OCI-LY3 (cell line): ENCODE data around the gene EPB41L4A.
"Not testable (repeated sequence)": the region's sequence is repeated elsewhere in the genome, so short reads cannot be mapped to it uniquely, and the experiment has no call there.

Source experiments
- H2AFZ ChIP-seq: fragments of 200-600, 300-600 bp; shearing (Covaris generic); 2 replicates; pipeline ENCODE4 v1.6.0; 2014; ENCODE audit warnings: antibody characterized with exemption, low read depth, low read length
- H3K27ac ChIP-seq: fragments of 200-600, 300-600 bp; sonication (generic); 2 replicates; pipeline ENCODE4 v1.5.1; 2014; ENCODE audit warnings: mild to moderate bottlenecking, low read length, moderate library complexity, mixed read lengths
- H3K27me3 ChIP-seq: fragments of 200-600, 300-600 bp; sonication (generic); 2 replicates; pipeline ENCODE4 v1.6.1; 2014; ENCODE audit warnings: low read depth, low read length, mixed read lengths
- H3K36me3 ChIP-seq: fragments of 200-600, 300-600 bp; sonication (generic); replicated peaks from 2 replicates; pipeline ENCODE3; 2014; ENCODE audit warnings: low read depth, low read length, mixed read lengths
- H3K4me1 ChIP-seq: fragments of 300-600, 200-600 bp; sonication (generic); 2 replicates; pipeline ENCODE4 v1.6.1; 2014; ENCODE audit warnings: low read length, mixed read lengths
- H3K4me2 ChIP-seq: fragments of 200-600, 300-600 bp; sonication (generic); 2 replicates; pipeline ENCODE4 v1.6.1; 2014; ENCODE audit warnings: low read length, mixed read lengths
- H3K4me3 ChIP-seq: fragments of 300-600, 200-600 bp; sonication (generic); 2 replicates; pipeline ENCODE4 v1.5.1; 2014; ENCODE audit warnings: antibody characterized with exemption, mild to moderate bottlenecking, low read length, moderate library complexity
- H3K79me2 ChIP-seq: fragments of 300-600, 200-600 bp; shearing (Covaris generic); 2 replicates; pipeline ENCODE4 v1.6.1; 2014; ENCODE audit warnings: mild to moderate bottlenecking, low read length, mixed read lengths
- H3K9ac ChIP-seq: fragments of 300-600, 200-600 bp; shearing (Covaris generic); 2 replicates; pipeline ENCODE4 v1.6.0; 2014; ENCODE audit warnings: mild to moderate bottlenecking, low read length, moderate library complexity
- H3K9me3 ChIP-seq: fragments of 200-600, 300-600 bp; shearing (Covaris generic); 2 replicates; pipeline ENCODE4 v1.6.1; 2014; ENCODE audit warnings: low read length, mixed read lengths; ENCODE audit not compliant: insufficient read depth
- H4K20me1 ChIP-seq: fragments of 200-600, 300-600 bp; sonication (generic); 2 replicates; pipeline ENCODE4 v1.6.1; 2016; ENCODE audit warnings: low read length, mixed read lengths; ENCODE audit not compliant: insufficient read depth
- EZH2phosphoT487 ChIP-seq: fragments of 200-600 bp; shearing (Covaris generic); IDR thresholded peaks from 2 replicates; pipeline ENCODE4 v1.6.1; 2018; ENCODE audit warnings: antibody characterized with exemption, mixed run types, low read depth
- TF ChIP-seq, protein P1 (sequence below): fragments of 200-600, 300-600 bp; sonication (generic); IDR thresholded peaks from 2 replicates; pipeline ENCODE4 v1.5.1; 2014; ENCODE audit warnings: antibody characterized with exemption, low read length, low read depth

EPB41L4A gene

DNA sequence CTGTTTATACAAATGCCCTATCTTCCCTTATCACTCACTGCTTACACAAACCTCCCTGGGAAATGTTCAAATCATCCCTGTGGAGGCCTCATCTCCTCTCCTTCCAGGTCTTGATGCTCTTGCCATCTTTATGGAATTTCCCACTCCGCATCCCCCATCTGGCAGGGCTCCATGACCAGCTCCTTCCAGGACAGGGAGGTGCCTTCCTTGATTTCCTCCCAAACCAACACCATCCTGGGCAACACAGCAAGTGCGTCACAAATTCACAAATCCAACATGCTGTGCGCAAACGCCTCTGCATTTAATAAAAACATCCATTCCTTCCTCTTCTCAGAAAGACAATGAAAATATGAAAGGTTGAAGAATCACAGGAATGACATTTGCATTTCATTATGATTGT is 51.7 kb downstream of the EPB41L4A start:
- H3K9me3 ChIP-seq, result no peaks in the 10 kb centered on the region
- H3K9ac ChIP-seq, result no peak overlapping the region
- H3K4me2 ChIP-seq, result no peak overlapping the region
- H3K79me2 ChIP-seq, result no peaks in the 10 kb centered on the region
- TF ChIP-seq EZH2phosphoT487, result no peak
- TF ChIP-seq, protein P1, sequence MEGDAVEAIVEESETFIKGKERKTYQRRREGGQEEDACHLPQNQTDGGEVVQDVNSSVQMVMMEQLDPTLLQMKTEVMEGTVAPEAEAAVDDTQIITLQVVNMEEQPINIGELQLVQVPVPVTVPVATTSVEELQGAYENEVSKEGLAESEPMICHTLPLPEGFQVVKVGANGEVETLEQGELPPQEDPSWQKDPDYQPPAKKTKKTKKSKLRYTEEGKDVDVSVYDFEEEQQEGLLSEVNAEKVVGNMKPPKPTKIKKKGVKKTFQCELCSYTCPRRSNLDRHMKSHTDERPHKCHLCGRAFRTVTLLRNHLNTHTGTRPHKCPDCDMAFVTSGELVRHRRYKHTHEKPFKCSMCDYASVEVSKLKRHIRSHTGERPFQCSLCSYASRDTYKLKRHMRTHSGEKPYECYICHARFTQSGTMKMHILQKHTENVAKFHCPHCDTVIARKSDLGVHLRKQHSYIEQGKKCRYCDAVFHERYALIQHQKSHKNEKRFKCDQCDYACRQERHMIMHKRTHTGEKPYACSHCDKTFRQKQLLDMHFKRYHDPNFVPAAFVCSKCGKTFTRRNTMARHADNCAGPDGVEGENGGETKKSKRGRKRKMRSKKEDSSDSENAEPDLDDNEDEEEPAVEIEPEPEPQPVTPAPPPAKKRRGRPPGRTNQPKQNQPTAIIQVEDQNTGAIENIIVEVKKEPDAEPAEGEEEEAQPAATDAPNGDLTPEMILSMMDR, result no peak
- H2AFZ ChIP-seq, result no peak overlapping the region
- H3K27me3 ChIP-seq, result no peaks in the 10 kb centered on the region
- H3K4me3 ChIP-seq, result no peak overlapping the region
- H3K27ac ChIP-seq, result no peak overlapping the region
- H4K20me1 ChIP-seq, result no peaks in the 10 kb centered on the region
- no peaks in the 10 kb centered on the region for H3K4me1 ChIP-seq
- no peaks in the 10 kb centered on the region for H3K36me3 ChIP-seq

- no peaks in the 10 kb centered on the region for H3K79me2 ChIP-seq
These were observed 52.1 kb downstream of the EPB41L4A start for GRCh38 chr5:112366987-112367386.

GRCh38 chr5:112360740-112361139 is 58.3 kb downstream of the EPB41L4A start:
- not testable (repeated sequence) for H2AFZ ChIP-seq, H3K4me1 ChIP-seq, H3K4me2 ChIP-seq, H3K36me3 ChIP-seq, H3K4me3 ChIP-seq, H3K9me3 ChIP-seq, H3K9ac ChIP-seq, H4K20me1 ChIP-seq, H3K79me2 ChIP-seq, H3K27me3 ChIP-seq, H3K27ac ChIP-seq

More at GRCh38 chr5:112366987-112367386, 52.1 kb downstream of the EPB41L4A start:
- Histone ChIP-seq H2AFZ (no peak overlapping the region), H3K4me3 (no peak overlapping the region), H3K4me2 (no peak overlapping the region), H3K36me3 (no peaks in the 10 kb centered on the region), H3K9ac (no peak overlapping the region), H3K27ac (no peak overlapping the region), H3K9me3 (no peaks in the 10 kb centered on the region), H4K20me1 (no peaks in the 10 kb centered on the region), H3K27me3 (no peaks in the 10 kb centered on the region), H3K4me1 (no peaks in the 10 kb centered on the region)
- TF ChIP-seq EZH2phosphoT487, result no peak
- TF ChIP-seq, protein P1, result peak; percentile 32

DNA sequence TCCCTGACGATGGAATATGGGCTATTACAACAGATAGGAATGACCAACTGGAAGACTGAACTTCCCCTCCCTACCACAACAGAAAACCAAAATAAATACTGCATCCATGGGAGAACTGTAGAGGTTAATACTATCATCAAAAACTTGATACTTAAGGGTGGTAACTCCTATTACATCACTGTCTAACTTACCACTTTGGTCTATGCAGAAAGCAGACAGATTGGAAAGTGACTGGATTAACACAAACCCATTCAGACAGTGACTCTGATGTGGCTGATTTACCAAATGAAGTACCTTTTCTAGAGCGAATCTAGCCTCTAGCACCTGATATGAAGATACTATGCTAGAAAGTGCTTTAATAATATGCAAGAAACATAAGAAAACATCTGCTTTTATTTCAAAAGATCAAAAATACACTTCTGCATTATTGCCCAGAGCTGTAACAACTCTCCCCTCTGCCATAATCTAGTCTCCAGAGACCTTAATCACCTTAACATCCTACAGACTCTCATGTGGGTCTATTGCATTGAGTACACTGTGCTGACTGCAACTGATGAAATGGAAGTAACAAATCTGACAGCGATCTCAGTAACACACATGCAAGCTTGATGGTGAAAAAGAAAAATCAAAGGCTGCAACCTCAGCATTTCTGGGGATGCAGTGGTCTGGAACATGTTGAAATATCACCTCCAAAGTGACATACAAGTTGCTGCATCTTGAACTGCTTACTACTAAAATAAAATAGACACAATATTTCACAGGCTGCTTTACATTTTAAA is 62.7 kb downstream of the EPB41L4A start:
- H3K4me2 ChIP-seq, result no peak overlapping the region
- TF ChIP-seq, protein P1, result no peak
- TF ChIP-seq EZH2phosphoT487, result no peak
- no peak overlapping the region for H3K27ac ChIP-seq
- no peak overlapping the region for H3K4me3 ChIP-seq
- no peaks in the 10 kb centered on the region for H3K9me3 ChIP-seq
- H2AFZ ChIP-seq, result no peak overlapping the region
- H3K9ac ChIP-seq, result no peak overlapping the region
- H3K4me1 ChIP-seq, result 0 out of 2 replicates have a peak, but pooled peaks cover 4% of the 10 kb centered on the region
- H3K36me3 ChIP-seq, result no peaks in the 10 kb centered on the region
- no peaks in the 10 kb centered on the region for H3K27me3 ChIP-seq
- no peaks in the 10 kb centered on the region for H3K79me2 ChIP-seq
- H4K20me1 ChIP-seq, result no peaks in the 10 kb centered on the region
